Measurements from ENCODE around the gene MADD.

Gene MADD

GRCh38 chr11:47269829-47270305 lies at the start of gene MADD:
TSS of gene MADD (plus strand) at chr11:47270133.
- peak; percentile 95 for DNase-seq

DNA sequence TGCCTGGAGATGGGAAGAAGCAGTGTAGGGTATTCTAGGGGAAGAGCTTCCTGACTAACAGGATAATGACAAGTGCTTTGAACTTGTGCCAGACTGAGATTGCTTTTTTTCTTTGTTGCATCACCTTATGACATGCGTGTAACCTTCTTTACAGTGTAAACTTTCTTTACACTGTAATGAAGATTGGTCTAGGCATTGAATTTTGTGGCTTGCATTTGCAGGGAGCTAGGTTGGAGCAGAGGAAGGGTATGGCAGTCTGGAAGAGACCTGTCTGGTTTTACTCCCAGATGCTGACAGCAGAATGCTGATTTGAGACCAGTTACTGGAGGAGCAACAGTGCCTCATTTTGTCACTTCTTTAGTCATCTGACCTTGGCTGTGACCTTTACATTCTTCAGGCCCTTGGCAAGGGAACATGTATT lies 49.5 kb upstream of the MADD start:
- no peak for DNase-seq

DNA sequence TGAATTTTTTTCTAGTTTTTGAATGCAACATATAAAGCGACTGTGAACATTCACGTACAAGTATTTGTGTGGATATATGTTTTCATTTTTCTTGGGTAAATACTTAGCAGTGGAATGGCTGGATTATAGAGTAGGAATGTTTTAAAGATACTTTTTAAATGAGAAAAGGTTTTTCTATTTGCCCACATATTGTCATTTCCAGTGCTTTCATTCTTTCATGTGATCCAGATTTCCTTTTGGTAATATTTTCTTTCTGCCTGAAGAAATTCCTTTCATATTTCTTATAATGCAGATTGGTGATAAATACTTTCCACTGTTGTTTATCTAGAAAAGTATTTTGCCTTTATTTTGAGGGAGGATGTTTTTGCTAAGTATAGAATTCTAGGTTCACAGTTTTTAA lies 47.2 kb upstream of the MADD start:
- no peak for DNase-seq

- no peak for DNase-seq
These were observed 44.2 kb upstream of the MADD start for GRCh38 chr11:47225552-47226400.

DNA sequence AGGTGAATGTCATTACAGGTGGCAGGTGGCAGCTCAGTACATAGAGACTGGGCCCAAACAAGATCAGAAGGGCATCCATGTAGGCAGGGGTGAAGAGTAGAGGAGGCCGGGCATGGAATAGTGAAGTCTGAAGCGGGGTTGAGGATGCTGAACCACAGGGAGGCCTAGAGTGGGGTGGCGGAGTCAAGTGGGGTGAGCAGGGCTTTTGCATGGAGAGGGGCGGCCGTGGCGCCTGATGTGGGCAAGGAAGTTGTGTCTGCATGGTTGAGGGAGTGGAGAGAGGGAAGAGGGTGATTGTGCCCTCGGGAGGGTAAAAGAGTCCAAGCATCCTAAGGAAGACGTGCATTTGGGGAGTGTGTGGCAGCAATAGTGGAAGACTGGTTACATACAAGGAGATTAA lies 40.8 kb upstream of the MADD start:
- DNase-seq: no peak

- DNase-seq: no peak
These were observed 36.9 kb upstream of the MADD start for GRCh38 chr11:47233051-47233450.

- DNase-seq: no peak
These were observed 35.8 kb upstream of the MADD start for GRCh38 chr11:47233989-47234668.

DNA sequence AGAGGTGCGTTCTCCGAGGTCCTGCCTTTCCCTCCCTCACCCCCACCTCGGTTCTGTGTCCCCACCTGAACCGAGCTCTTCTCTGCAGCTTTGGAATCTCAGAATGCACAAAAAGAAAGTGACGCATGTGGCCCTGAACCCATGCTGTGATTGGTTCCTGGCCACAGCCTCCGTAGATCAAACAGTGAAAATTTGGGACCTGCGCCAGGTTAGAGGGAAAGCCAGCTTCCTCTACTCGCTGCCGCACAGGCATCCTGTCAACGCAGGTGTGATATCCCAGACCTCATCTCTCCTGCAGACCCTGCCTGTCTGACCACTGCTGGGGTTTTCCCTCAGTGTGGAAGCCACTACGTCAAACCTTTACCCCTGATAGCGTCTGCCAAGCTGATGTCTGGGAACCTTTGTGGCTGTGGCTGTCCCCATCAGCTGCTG lies 35.2 kb upstream of the MADD start:
- DNase-seq: no peak

- DNase-seq: no peak
These were observed 34.8 kb upstream of the MADD start for GRCh38 chr11:47235163-47235562.

DNA sequence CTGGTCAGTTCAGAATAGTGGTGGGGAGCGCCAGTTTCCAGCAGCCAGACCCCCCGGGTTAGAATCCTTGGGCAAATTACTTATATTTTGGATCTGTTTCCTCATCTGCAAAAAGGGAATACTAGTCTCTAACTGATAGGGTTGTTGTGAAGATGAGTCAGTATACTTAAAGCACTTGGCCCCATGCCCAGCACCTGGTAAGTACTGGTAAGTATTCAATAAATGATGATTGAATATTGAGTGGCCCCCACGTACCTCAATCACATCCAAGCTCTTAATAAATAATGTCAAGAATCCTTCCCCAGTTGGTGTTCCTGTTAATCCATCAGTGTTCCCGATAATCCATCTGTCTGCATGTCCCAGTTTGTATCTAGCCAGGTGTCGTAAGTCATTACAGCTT lies 33.5 kb upstream of the MADD start:
- DNase-seq: no peak

DNA sequence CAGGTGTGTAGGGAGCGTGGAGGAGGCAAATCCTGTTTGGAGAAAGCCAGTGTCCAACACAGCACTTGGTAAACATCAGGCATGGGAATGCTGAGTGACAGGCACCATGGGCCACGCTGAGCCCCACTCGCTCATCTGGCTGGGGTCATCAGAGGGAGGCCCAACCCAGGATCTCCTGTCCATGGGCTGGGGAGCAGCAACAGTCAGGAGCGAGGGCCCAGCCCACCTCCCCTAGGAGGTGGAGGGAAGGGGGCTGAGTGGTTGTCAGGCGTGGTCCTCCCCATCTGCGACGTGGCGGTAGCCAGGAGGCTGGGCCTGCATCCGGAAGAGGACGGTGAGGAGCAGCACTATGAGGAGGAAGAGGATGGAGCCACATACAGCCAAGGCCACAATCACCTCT lies 30.1 kb upstream of the MADD start:
- no peak for DNase-seq

GRCh38 chr11:47241841-47242301 lies 28.1 kb upstream of the MADD start:
- no peak for DNase-seq

GRCh38 chr11:47242596-47243192 lies 27.2 kb upstream of the MADD start:
- no peak for DNase-seq

DNA sequence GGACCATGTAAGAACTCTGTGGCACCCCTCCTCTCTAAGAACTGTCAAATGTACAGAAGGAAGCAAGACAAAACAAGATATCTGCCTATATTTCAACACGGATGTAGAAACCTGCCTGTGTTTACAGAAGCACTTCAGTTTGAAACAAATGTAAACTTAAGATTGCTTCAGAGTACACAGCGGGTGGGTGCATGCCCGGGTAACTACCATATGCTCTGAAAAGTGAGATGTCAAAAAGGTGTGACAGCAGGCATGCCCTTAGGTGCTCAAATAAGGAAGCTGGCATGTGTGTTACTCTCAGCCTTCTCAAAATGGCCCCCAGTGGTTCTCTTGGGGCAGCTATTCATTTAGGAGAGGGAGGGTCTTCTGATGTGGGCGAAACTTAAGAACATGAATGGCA lies 26.5 kb upstream of the MADD start:
- no peak for DNase-seq

DNA sequence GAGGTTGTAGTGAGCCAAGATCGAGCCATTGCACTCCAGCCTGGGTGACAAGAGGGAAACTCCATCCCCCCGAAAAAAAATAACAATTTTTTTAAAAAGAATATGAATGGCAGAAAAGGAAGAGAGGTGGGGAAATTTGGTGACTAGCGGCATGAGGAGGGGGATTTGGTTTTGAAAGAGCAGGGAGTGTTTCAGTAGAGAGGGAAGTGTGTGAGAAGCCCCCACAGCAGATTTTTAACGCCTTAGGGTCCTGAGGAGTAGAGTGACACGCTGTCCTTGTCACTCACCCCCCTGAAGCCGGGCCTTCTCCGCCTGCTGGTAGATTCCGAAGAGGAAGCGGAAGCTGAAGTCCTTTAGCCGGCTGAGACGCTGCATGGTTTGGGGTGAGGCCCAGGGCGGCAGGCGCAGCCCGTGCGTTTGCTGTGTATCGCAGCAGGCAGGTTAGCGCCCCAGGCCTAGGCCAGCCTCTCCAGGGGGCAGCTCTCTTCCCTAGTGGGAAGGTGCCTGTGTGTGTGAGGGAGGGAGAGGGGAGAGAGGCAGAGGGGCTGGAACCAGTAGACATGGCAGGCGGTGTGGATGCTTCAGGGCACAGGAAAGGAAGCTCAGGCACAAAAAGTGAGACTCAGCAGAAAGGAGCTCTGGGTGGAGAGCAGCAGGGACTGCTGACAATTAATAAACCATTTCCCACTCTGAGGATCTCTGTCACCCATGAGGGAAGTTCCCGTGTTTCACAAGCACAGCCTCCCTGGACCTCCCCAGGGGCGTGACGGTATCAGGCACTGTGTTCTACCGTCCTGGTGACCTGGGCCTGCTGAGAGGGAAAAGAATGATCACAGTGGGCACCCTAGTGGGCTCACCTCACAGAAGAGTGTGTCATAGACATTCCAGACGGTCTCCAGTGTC lies 25.2 kb upstream of the MADD start:
- no peak for DNase-seq

GRCh38 chr11:47245611-47246357 lies 24.1 kb upstream of the MADD start:
- DNase-seq: no peak

DNA sequence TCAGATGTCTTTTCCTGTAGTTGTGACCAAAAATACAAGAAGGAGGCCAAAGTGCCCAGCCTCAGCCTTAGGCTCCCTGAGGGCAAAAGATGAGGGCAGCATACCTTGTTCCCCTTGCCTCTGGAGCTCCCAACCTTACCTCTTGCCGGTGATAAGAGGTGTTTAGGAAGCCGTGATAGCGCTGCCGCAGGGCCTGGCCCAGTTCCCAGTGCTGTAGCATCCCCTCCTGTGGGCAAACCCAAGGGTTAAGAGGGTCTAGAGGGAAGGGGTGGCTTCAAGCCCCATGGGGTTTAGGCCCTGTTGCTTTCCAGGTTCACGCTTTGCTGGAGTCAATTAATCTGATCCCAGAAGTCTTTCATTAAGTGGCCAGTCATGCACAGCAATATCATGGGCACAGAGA lies 22.4 kb upstream of the MADD start:
- DNase-seq: no peak

GRCh38 chr11:47248304-47248663 lies 21.6 kb upstream of the MADD start:
- DNase-seq: no peak

DNA sequence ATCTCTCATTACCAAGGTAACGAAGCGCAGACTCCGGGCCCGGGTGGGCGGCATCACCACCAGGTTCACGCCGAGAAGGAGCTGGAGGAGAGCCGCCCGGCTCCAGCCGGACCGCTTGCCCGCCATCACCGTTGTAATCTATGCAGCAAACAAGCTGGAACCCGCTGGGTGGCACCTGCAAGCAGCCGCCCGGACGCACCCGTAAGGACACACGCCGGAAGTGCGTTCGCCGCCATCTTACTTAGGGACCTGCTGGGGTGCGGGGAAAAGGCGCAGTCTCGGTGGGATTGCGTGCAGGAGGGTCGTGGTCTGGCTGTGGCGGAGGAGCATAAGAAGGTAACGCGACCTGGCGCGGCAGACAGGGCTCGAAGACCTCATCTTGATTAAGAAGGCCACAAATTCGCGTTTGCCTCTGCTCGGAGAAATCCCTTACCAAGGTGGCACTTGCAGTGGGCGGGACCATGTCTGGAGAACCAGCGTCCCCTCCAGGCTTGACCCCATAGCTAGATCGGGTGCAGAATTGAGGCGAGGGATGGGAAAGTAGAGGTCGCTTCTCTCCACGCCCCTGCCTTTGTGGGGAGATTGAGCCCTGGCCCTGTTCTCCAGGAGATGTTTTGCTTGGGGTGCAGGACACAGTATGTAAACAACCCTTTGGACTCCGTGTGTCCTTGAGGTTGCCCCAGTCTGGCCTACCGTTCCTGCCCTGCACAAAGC lies 21.1 kb upstream of the MADD start, which contains the start of gene ACP2:
Gene ACP2 (minus strand): TSS at position 151 of the 714 bp plus-strand sequence. CDS start 25 bp downstream, at position 126.
- peak; percentile 81 for DNase-seq

GRCh38 chr11:47249378-47249715 lies 20.6 kb upstream of the MADD start:
- no peak for DNase-seq

- DNase-seq: no peak
These were observed 18.2 kb upstream of the MADD start for GRCh38 chr11:47251751-47252150.
